A549 treated with CORT108297 at 1 μM for 4 hours (cell line): ENCODE measurements around the gene GIMAP6. TPM values are rescaled to one million over a fixed set of nuclear protein-coding genes. Genes with fewer than 3 reads are reported as not detected.

ENCODE experiments used
- total RNA-seq: library from RNA; stranded (reverse); fragments of 200-300 nt; extraction: Qiagen RNA extraction; gene quantifications from 5 replicates; pipeline ENCODE4 v1.2.3, GENCODE V29; 2022

GIMAP6 gene
- total RNA-seq = not detected in 5 replicates

DNA sequence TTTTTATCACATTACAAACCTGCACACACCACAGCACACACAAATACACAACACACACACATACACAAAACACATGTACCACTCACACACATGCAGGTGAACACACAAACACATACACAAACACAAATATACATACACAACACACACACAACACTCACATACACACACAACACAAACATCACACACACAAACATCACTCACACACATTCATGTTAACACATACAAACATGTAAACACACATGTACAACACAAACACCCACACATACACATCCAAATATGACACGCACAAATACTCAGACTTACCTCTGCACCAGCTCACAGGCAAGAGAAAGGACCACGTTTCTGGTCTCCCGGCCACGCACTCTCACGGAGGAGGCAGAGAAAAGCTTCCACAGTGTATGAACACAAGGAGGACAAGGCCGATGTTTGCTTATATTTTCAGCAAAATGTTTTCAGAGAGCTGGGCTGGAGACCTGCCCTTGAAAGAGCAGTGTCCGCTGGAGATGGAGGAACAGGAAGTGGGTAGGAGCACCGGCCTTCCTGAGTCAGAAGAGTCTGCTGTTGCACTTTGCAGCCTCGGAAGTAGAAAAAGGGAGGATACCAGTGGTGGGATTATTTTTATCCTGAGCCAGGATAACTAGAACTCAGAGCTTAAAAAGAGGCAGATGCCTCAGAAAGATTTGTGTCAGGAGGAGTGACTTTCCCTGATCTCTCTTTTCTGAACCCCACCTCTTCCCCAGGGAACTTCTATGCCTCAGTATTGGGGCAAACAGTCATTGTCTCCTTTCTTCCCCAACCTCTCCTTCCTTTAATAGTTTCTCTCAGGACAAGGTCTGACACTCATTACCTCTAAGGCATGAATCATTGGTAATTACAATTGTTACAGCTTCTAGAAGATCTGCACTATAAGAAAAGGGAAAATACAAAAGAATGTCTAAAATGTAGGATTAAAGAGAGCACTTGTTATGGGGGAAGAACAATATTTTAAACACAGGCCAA is at the start of gene GIMAP6:
TSS of gene GIMAP6 (minus strand) at position 520 of the 999 bp plus-strand sequence. CDS start 2,243 bp downstream, outside the sequence.

Other genes with a start within 250 kb of the GIMAP6 start
- gene GIMAP8, start 181.8 kb downstream of the GIMAP6 start, total RNA-seq = not detected in 5 replicates
- gene GIMAP7, start 117.5 kb downstream of the GIMAP6 start, total RNA-seq = not detected in 5 replicates
- gene GIMAP4, start 65.0 kb downstream of the GIMAP6 start, total RNA-seq = not detected in 5 replicates
- gene GIMAP2, start 53.3 kb upstream of the GIMAP6 start, total RNA-seq = 0.09 TPM in 1 of 5 replicates, not detected in the others
- not detected in 5 replicates for gene GIMAP1, start 84.2 kb upstream of the GIMAP6 start, total RNA-seq
- 0.14 TPM in 1 of 5 replicates, not detected in the others for gene GIMAP5, start 105.0 kb upstream of the GIMAP6 start, total RNA-seq
- gene TMEM176B, start 168.0 kb upstream of the GIMAP6 start, total RNA-seq = 0.12 to 0.13 TPM in 2 of 5 replicates, not detected in the others
- not detected in 5 replicates for gene TMEM176A, start 168.4 kb upstream of the GIMAP6 start, total RNA-seq
- gene AOC1, start 220.1 kb upstream of the GIMAP6 start, total RNA-seq = not detected in 5 replicates